WTC11 (cell line): ENCODE measurements around the gene ADK. TPM values are rescaled to one million over a fixed set of nuclear protein-coding genes. Genes with fewer than 3 reads are reported as not detected.

Experiments used
- ATAC-seq: fragments of 200-7000 bp; cut with Tn5 transposase; 2 replicates; pipeline ENCODE4 v1.10.0; 2021; ENCODE audit warnings: mild to moderate bottlenecking, moderate library complexity
- CTCF ChIA-PET: fragments of 300-600 bp; sonication (Branson Sonifier 250); formaldehyde crosslinking; loops from one replicate; lab custom pipeline; 2021; ENCODE audit warnings: antibody characterized with exemption; lab: Charles Lee
- POLR2A ChIA-PET: fragments of 350-600 bp; sonication (Branson Sonifier 250); formaldehyde crosslinking; loops from one replicate; lab custom pipeline; 2021; ENCODE audit warnings: antibody characterized with exemption; lab: Charles Lee
- DNase-seq: peaks from one replicate; pipeline ENCODE4 v3.0.0; 2021; ENCODE audit warnings: low spot score
- H3K27ac Mint-ChIP-seq: 2 replicates; pipeline ENCODE4 v1.8.0; 2021; ENCODE audit warnings: mixed read lengths
- H3K27me3 Mint-ChIP-seq: 2 replicates; pipeline ENCODE4 v1.8.0; 2021; ENCODE audit warnings: low read depth, mild to moderate bottlenecking, moderate library complexity, mixed read lengths
- H3K36me3 Mint-ChIP-seq: 2 replicates; pipeline ENCODE4 v1.8.0; 2021; ENCODE audit warnings: mixed read lengths
- H3K4me1 Mint-ChIP-seq: 2 replicates; pipeline ENCODE4 v1.8.0; 2022; ENCODE audit warnings: mixed read lengths
- H3K4me3 Mint-ChIP-seq: 2 replicates; pipeline ENCODE4 v1.8.0; 2021; ENCODE audit warnings: mild to moderate bottlenecking, moderate library complexity, mixed read lengths
- H3K9me3 Mint-ChIP-seq: 2 replicates; pipeline ENCODE4 v1.8.0; 2021; ENCODE audit warnings: mixed read lengths
- ATF2 ChIP-seq: sonication (generic); formaldehyde crosslinking; IDR thresholded peaks from 2 replicates; pipeline ENCODE4 v1.8.1; 2022; ENCODE audit warnings: low read depth, missing genetic modification reagents, borderline replicate concordance
- ETV6 ChIP-seq: sonication (generic); formaldehyde crosslinking; IDR thresholded peaks from 2 replicates; pipeline ENCODE4 v1.8.1; 2022; ENCODE audit warnings: mild to moderate bottlenecking, missing genetic modification reagents
- GRHL2 ChIP-seq: fragments of 250-450 bp; sonication (Bioruptor Pico); IDR thresholded peaks from 2 replicates; pipeline ENCODE4 v1.8.0; 2022; ENCODE audit warnings: mild to moderate bottlenecking, moderate library complexity; ENCODE audit not compliant: insufficient replicate concordance, severe bottlenecking
- MLX ChIP-seq: sonication (generic); formaldehyde crosslinking; IDR thresholded peaks from 2 replicates; pipeline ENCODE4 v1.8.1; 2023; ENCODE audit warnings: mild to moderate bottlenecking, missing genetic modification reagents, moderate library complexity
- NR3C1 ChIP-seq: sonication (generic); formaldehyde crosslinking; conservative IDR thresholded peaks from 2 replicates; pipeline ENCODE4 v1.8.1; 2023; ENCODE audit warnings: low read depth, mild to moderate bottlenecking, missing genetic modification reagents
- PREB ChIP-seq: sonication (generic); formaldehyde crosslinking; IDR thresholded peaks from 2 replicates; pipeline ENCODE4 v1.8.1; 2022; ENCODE audit warnings: mild to moderate bottlenecking, missing genetic modification reagents, moderate library complexity, borderline replicate concordance
- RELA ChIP-seq: sonication (generic); formaldehyde crosslinking; IDR thresholded peaks from 2 replicates; pipeline ENCODE4 v1.8.1; 2022; ENCODE audit warnings: missing genetic modification reagents, mild to moderate bottlenecking, borderline replicate concordance
- TEAD4 ChIP-seq: sonication (generic); formaldehyde crosslinking; IDR thresholded peaks from 2 replicates; pipeline ENCODE4 v1.8.0; 2022; ENCODE audit warnings: mild to moderate bottlenecking, missing genetic modification reagents
- ZMAT4 ChIP-seq: fragments of 250-450 bp; sonication (Bioruptor Pico); IDR thresholded peaks from 2 replicates; pipeline ENCODE4 v1.9.0; 2021; ENCODE audit warnings: mild to moderate bottlenecking
- ZNF232 ChIP-seq: sonication (generic); formaldehyde crosslinking; IDR thresholded peaks from 2 replicates; pipeline ENCODE4 v1.8.0; 2022; ENCODE audit warnings: mild to moderate bottlenecking, missing genetic modification reagents
- ZNF263 ChIP-seq: sonication (generic); formaldehyde crosslinking; IDR thresholded peaks from 2 replicates; pipeline ENCODE4 v1.8.1; 2022; ENCODE audit warnings: low read depth, mild to moderate bottlenecking, moderate library complexity, missing genetic modification reagents
- ZNF416 ChIP-seq: fragments of 250-450 bp; sonication (Bioruptor Pico); IDR thresholded peaks from 2 replicates; pipeline ENCODE4 v1.9.0; 2021; ENCODE audit warnings: mild to moderate bottlenecking, inconsistent platforms
- ZNF512 ChIP-seq: sonication (generic); formaldehyde crosslinking; IDR thresholded peaks from 2 replicates; pipeline ENCODE4 v1.8.1; 2022; ENCODE audit warnings: missing genetic modification reagents, borderline replicate concordance
- ZNF532 ChIP-seq: fragments of 250-450 bp; sonication (Bioruptor Pico); IDR thresholded peaks from 2 replicates; pipeline ENCODE4 v1.9.0; 2021; ENCODE audit warnings: mild to moderate bottlenecking, borderline replicate concordance
- ZNF671 ChIP-seq: fragments of 250-450 bp; sonication (Bioruptor Pico); IDR thresholded peaks from 2 replicates; pipeline ENCODE4 v1.8.0; 2021; ENCODE audit warnings: mild to moderate bottlenecking
- total RNA-seq: library from RNA; stranded (reverse); gene quantifications from 3 replicates; pipeline ENCODE4 v1.2.3, GENCODE V29; 2021

The ADK gene
- total RNA-seq, 1 experiment from 2014 or later, result 32.7 TPM

- Mint-ChIP-seq H3K4me1 (no peaks in the 10 kb centered on the region), H3K9me3 (peaks cover 10% of the 10 kb centered on the region), H3K4me3 (no peak overlapping the region), H3K27me3 (no peaks in the 10 kb centered on the region), H3K36me3 (peaks cover 2% of the 10 kb centered on the region; the same call in 1 of the 2 replicates), H3K27ac (no peak overlapping the region)
- ChIA-PET POLR2A (interaction anchor here (0.5 kb wide), 1 partner anchor 166 kb away, joined by 3 read pairs; no protein-coding TSS in a partner anchor), CTCF (no interaction called here)
- ATAC-seq (no peak), DNase-seq (no peak)
- no peak for TF ChIP-seq PREB (CRISPR knock-in tag)
- TF ChIP-seq ZNF416 (CRISPR knock-in tag), result no peak
- TF ChIP-seq ZNF671 (CRISPR knock-in tag), result no peak
Measured at GRCh38 chr10:74683067-74683466, 532.0 kb downstream of the ADK start.

GRCh38 chr10:74683621-74684364 is 532.8 kb downstream of the ADK start:
- Mint-ChIP-seq H3K9me3 (peaks cover 10% of the 10 kb centered on the region), H3K27me3 (no peaks in the 10 kb centered on the region), H3K27ac (no peak overlapping the region), H3K4me3 (no peak overlapping the region), H3K36me3 (peaks cover 2% of the 10 kb centered on the region; the same call in 1 of the 2 replicates), H3K4me1 (no peaks in the 10 kb centered on the region)
- no peak for TF ChIP-seq ZNF416 (CRISPR knock-in tag)
- ChIA-PET POLR2A (interaction anchor here (0.5 to 0.6 kb wide), 2 partner anchors 13 to 167 kb away, joined by 3 to 8 read pairs; no protein-coding TSS in a partner anchor), CTCF (no interaction called here)
- ATAC-seq, result no peak
- no peak for DNase-seq

- POLR2A ChIA-PET, result no interaction called here
- DNase-seq, result no peak
- Mint-ChIP-seq H3K36me3 (peaks cover 2% of the 10 kb centered on the region; the same call in 1 of the 2 replicates), H3K9me3 (peaks cover 10% of the 10 kb centered on the region), H3K27ac (no peak overlapping the region), H3K27me3 (no peaks in the 10 kb centered on the region), H3K4me1 (no peaks in the 10 kb centered on the region), H3K4me3 (no peak overlapping the region)
- CTCF ChIA-PET, result no interaction called here
- TF ChIP-seq ZMAT4 (no peak), ETV6 (CRISPR knock-in tag) (no peak), ZNF512 (no peak), ZNF532 (CRISPR knock-in tag) (no peak)
- no peak for ATAC-seq
Measured at GRCh38 chr10:74684462-74684861, 533.4 kb downstream of the ADK start.

- POLR2A ChIA-PET, result no interaction called here
- H3K27me3 Mint-ChIP-seq, result no peaks in the 10 kb centered on the region
- DNase-seq, result no peak
- H3K4me3 Mint-ChIP-seq, result no peak overlapping the region
- H3K36me3 Mint-ChIP-seq, result peaks cover 2% of the 10 kb centered on the region; the same call in 1 of the 2 replicates
- H3K4me1 Mint-ChIP-seq, result no peaks in the 10 kb centered on the region
- CTCF ChIA-PET, result no interaction called here
- ATAC-seq, result no peak
- H3K9me3 Mint-ChIP-seq, result peaks cover 10% of the 10 kb centered on the region
- H3K27ac Mint-ChIP-seq, result no peak overlapping the region
- TF ChIP-seq ZNF416 (CRISPR knock-in tag), result no peak
- TF ChIP-seq ZNF232 (CRISPR knock-in tag), result no peak
- TF ChIP-seq ATF2 (CRISPR knock-in tag), result no peak
- TF ChIP-seq NR3C1 (CRISPR knock-in tag), result no peak
- no peak for TF ChIP-seq GRHL2
- TF ChIP-seq RELA (CRISPR knock-in tag), result no peak
- TF ChIP-seq MLX (CRISPR knock-in tag), result no peak
- TF ChIP-seq TEAD4, result no peak
- TF ChIP-seq ZNF263 (CRISPR knock-in tag), result no peak
Measured at GRCh38 chr10:74685564-74685963, 534.5 kb downstream of the ADK start.
